Common myeloid progenitor, CD34-positive (primary cell): Measurements from ENCODE around the gene GRM4.

Experiments
- CTCF ChIA-PET: fragments of 350-600 bp; sonication (Branson Sonifier 250); formaldehyde crosslinking; loops from one replicate; lab custom pipeline; 2021; ENCODE audit warnings: antibody characterized with exemption; lab: Charles Lee
- POLR2A ChIA-PET: fragments of 350-600 bp; sonication (Branson Sonifier 250); formaldehyde crosslinking; loops from one replicate; lab custom pipeline; 2021; ENCODE audit warnings: antibody characterized with exemption; lab: Charles Lee
- DNase-seq, 3 donors: peaks; one replicate each; pipeline versions ENCODE4 v3.0.0 to v3.0.0-alpha.2; 2013
- H3K27ac ChIP-seq, 2 experiments: 1 replicate in 1 of 2; 2 replicates in 1 of 2; pipeline ENCODE4 v1.7.0; 2013; ENCODE audit warnings: inconsistent platforms in 2 of 2, low read length in 2 of 2, mild to moderate bottlenecking in 2 of 2, low read depth in 1 of 2, moderate library complexity in 1 of 2; ENCODE audit not compliant: severe bottlenecking in 2 of 2, insufficient read depth in 1 of 2, poor library complexity in 1 of 2
- H3K27me3 ChIP-seq, 5 experiments: replicated peaks in 2 of 5; 1 replicate in 3 of 5; 2 replicates in 2 of 5; pipeline versions ENCODE4 v1.6.1 to v1.7.0; 2013; ENCODE audit warnings: low read length in 4 of 5, mild to moderate bottlenecking in 2 of 5, moderate library complexity in 2 of 5, inconsistent platforms in 1 of 5; ENCODE audit not compliant: insufficient read depth in 5 of 5, control insufficient read depth in 4 of 5
- H3K36me3 ChIP-seq, 4 experiments: 1 replicate in 2 of 4; 2 replicates in 2 of 4; pipeline versions ENCODE4 v1.6.1 to v1.7.0; 2013; ENCODE audit warnings: low read length in 3 of 4, control low read depth in 1 of 4, mild to moderate bottlenecking in 1 of 4; ENCODE audit not compliant: control insufficient read depth in 4 of 4, insufficient read depth in 4 of 4
- H3K4me1 ChIP-seq, 4 experiments: 1 replicate in 3 of 4; 2 replicates in 1 of 4; pipeline versions ENCODE4 v1.6.1 to v1.7.1; 2013; ENCODE audit warnings: low read length in 3 of 4, mild to moderate bottlenecking in 3 of 4, control low read depth in 1 of 4, inconsistent platforms in 1 of 4, moderate library complexity in 1 of 4; ENCODE audit not compliant: control insufficient read depth in 4 of 4, insufficient read depth in 4 of 4; ENCODE audit errors: control extremely low read depth in 1 of 4
- H3K4me3 ChIP-seq, 7 experiments: 1 replicate in 4 of 7; 2 replicates in 3 of 7; pipeline versions ENCODE4 v1.5.1 to v1.7.0; 2013; ENCODE audit warnings: mild to moderate bottlenecking in 7 of 7, low read length in 6 of 7, moderate library complexity in 6 of 7, inconsistent platforms in 2 of 7, low read depth in 2 of 7, control low read depth in 1 of 7; ENCODE audit not compliant: insufficient read depth in 4 of 7, control insufficient read depth in 1 of 7; ENCODE audit errors: extremely low read depth in 1 of 7
- H3K9me3 ChIP-seq, 5 experiments: 1 replicate in 4 of 5; 2 replicates in 1 of 5; pipeline versions ENCODE4 v1.6.1 to v1.7.1; 2013; ENCODE audit warnings: low read length in 4 of 5, mild to moderate bottlenecking in 2 of 5, inconsistent platforms in 1 of 5, low read depth in 1 of 5, moderate library complexity in 1 of 5; ENCODE audit not compliant: control insufficient read depth in 4 of 5, insufficient read depth in 2 of 5; ENCODE audit errors: control extremely low read depth in 1 of 5
- WGBS: methylation state at CpG from one replicate; pipeline ENCODE4 v1.1.5; 2013; ENCODE audit not compliant: insufficient coverage; 5-methylcytosine and 5-hydroxymethylcytosine counted together

Gene GRM4

GRCh38 chr6:34157851-34158250, 12.0 kb upstream of the GRM4 start:
- Histone ChIP-seq H3K27ac (no peak overlapping the region), H3K27me3 (peaks cover 0 to 48% (median 16%) of the 10 kb centered on the region in 5 experiments), H3K4me3 (no peak overlapping the region), H3K36me3 (no peaks in the 10 kb centered on the region), H3K9me3 (peaks cover 0 to 10% (median 0%) of the 10 kb centered on the region in 5 experiments), H3K4me1 (peaks cover 0 to 9% (median 7%) of the 10 kb centered on the region in 4 experiments)
- POLR2A ChIA-PET, result no interaction called here
- 85% methylated on average over 3 of the region's 6 CpGs for WGBS
- DNase-seq, result no peak
- CTCF ChIA-PET, result interaction anchor here (0.7 to 6.7 kb wide), 5 partner anchors 12 to 566 kb away, joined by 3 to 86 read pairs (median 13); partner anchors contain the start of gene GRM4

- CTCF ChIA-PET, result interaction anchor here (1.0 to 6.7 kb wide), 4 partner anchors 12 to 387 kb away, joined by 3 to 86 read pairs (median 26); partner anchors contain the start of gene GRM4
- H3K9me3 ChIP-seq, result peaks cover 0 to 10% (median 0%) of the 10 kb centered on the region in 5 experiments
- POLR2A ChIA-PET, result no interaction called here
- no peak overlapping the region for H3K27ac ChIP-seq
- H3K27me3 ChIP-seq, result peaks cover 0 to 51% (median 16%) of the 10 kb centered on the region in 5 experiments
- no peak for DNase-seq
- H3K36me3 ChIP-seq, result no peaks in the 10 kb centered on the region
- H3K4me3 ChIP-seq, result no peak overlapping the region
- H3K4me1 ChIP-seq, result peaks cover 0 to 9% (median 7%) of the 10 kb centered on the region in 4 experiments
- 85% methylated on average over 9 of the region's 10 CpGs for WGBS
Observed at GRCh38 chr6:34157236-34157830, 11.4 kb upstream of the GRM4 start.

GRCh38 chr6:34155471-34156300, 9.8 kb upstream of the GRM4 start:
- 89% methylated on average over 16 of the region's 24 CpGs for WGBS
- ChIA-PET CTCF (interaction anchor here (1.1 to 6.7 kb wide), 11 partner anchors 8 to 412 kb away, joined by 3 to 86 read pairs (median 5); partner anchors contain the start of gene GRM4), POLR2A (no interaction called here)
- peaks cover 0 to 67% (median 23%) of the 10 kb centered on the region in 5 experiments for H3K27me3 ChIP-seq
- no peak for DNase-seq
- no peaks in the 10 kb centered on the region for H3K36me3 ChIP-seq
- no peak overlapping the region for H3K4me3 ChIP-seq
- peaks cover 0 to 10% (median 0%) of the 10 kb centered on the region in 5 experiments for H3K9me3 ChIP-seq
- H3K4me1 ChIP-seq, result peaks cover 0 to 9% (median 7%) of the 10 kb centered on the region in 4 experiments
- no peak overlapping the region for H3K27ac ChIP-seq

- Histone ChIP-seq H3K36me3 (no peaks in the 10 kb centered on the region), H3K27me3 (peaks cover 0 to 75% (median 26%) of the 10 kb centered on the region in 5 experiments), H3K4me3 (peak overlapping the region in 2 of 7 experiments; percentile 19 to 45), H3K27ac (no peak overlapping the region), H3K9me3 (peaks cover 0 to 7% (median 0%) of the 10 kb centered on the region in 5 experiments), H3K4me1 (peaks cover 0 to 9% (median 7%) of the 10 kb centered on the region in 4 experiments)
- peak; percentile 39 to 67 (median 61) for DNase-seq
- CTCF ChIA-PET, result interaction anchor here (0.6 to 6.7 kb wide), 15 partner anchors 9 to 411 kb away, joined by 3 to 86 read pairs (median 5); partner anchors contain the start of gene GRM4
- POLR2A ChIA-PET, result interaction anchor here (0.5 to 1.1 kb wide), 3 partner anchors 100 to 557 kb away, joined by 3 to 4 read pairs (median 3); no protein-coding TSS in a partner anchor
- WGBS, result 4% methylated on average over 47 of the region's 61 CpGs
Observed at GRCh38 chr6:34154668-34155447, 9.0 kb upstream of the GRM4 start.

GRCh38 chr6:34152806-34153520, 7.1 kb upstream of the GRM4 start:
- ChIA-PET POLR2A (no interaction called here), CTCF (interaction anchor here (1.0 to 6.7 kb wide), 6 partner anchors 11 to 383 kb away, joined by 3 to 86 read pairs (median 5); no protein-coding TSS in a partner anchor)
- no peak overlapping the region for H3K27ac ChIP-seq
- H3K36me3 ChIP-seq, result no peaks in the 10 kb centered on the region
- H3K4me3 ChIP-seq, result no peak overlapping the region
- peaks cover 0 to 9% (median 7%) of the 10 kb centered on the region in 4 experiments for H3K4me1 ChIP-seq
- peaks cover 0 to 88% (median 36%) of the 10 kb centered on the region in 5 experiments for H3K27me3 ChIP-seq
- H3K9me3 ChIP-seq, result no peaks in the 10 kb centered on the region
- DNase-seq, result no peak
- WGBS, result 93% methylated on average over 9 of the region's 10 CpGs

- no peak for DNase-seq
- CTCF ChIA-PET, result interaction anchor here (1.2 to 6.7 kb wide), 5 partner anchors 12 to 382 kb away, joined by 3 to 86 read pairs (median 5); no protein-coding TSS in a partner anchor
- no peaks in the 10 kb centered on the region for H3K36me3 ChIP-seq
- 74% methylated on average over 8 of the region's 9 CpGs for WGBS
- H3K9me3 ChIP-seq, result no peaks in the 10 kb centered on the region
- H3K4me1 ChIP-seq, result peaks cover 0 to 9% (median 7%) of the 10 kb centered on the region in 4 experiments
- peaks cover 0 to 91% (median 40%) of the 10 kb centered on the region in 5 experiments for H3K27me3 ChIP-seq
- H3K4me3 ChIP-seq, result no peak overlapping the region
- H3K27ac ChIP-seq, result no peak overlapping the region
- POLR2A ChIA-PET, result no interaction called here
Observed at GRCh38 chr6:34152042-34152524, 6.2 kb upstream of the GRM4 start.
